H1 (cell line): ENCODE data around the gene CCDC171. TPM values are rescaled to one million over a fixed set of nuclear protein-coding genes. Genes with fewer than 3 reads are reported as not detected.

ENCODE experiments used
- CTBP2 ChIP-seq: IDR thresholded peaks from 2 replicates; pipeline ENCODE4 v1.7.0; 2011; ENCODE audit warnings: borderline replicate concordance, mild to moderate bottlenecking, moderate library complexity, mixed read lengths, low read length; ENCODE audit not compliant: insufficient read depth, insufficient read length
- EP300 ChIP-seq, 2 experiments: IDR thresholded peaks; 1 replicate in 1 of 2; 2 replicates in 1 of 2; pipeline ENCODE4 v1.6.1; 2011 to 2012; ENCODE audit warnings: low read depth in 2 of 2, low read length in 2 of 2, mild to moderate bottlenecking in 2 of 2, borderline replicate concordance in 1 of 2, inconsistent platforms in 1 of 2, moderate library complexity in 1 of 2
- FOSL1 ChIP-seq: IDR thresholded peaks from 2 replicates; pipeline ENCODE4 v1.6.1; 2011; ENCODE audit warnings: mild to moderate bottlenecking, low read depth, low read length, moderate library complexity; ENCODE audit not compliant: insufficient read depth
- YY1 ChIP-seq: IDR thresholded peaks from 2 replicates; pipeline ENCODE4 v1.6.1; 2011; ENCODE audit warnings: low read depth, mild to moderate bottlenecking, low read length
- polyA plus RNA-seq, 7 experiments: library from polyadenylated mRNA; depleted of rRNA in 3 of 7; stranded (reverse) in 5 of 7; unstranded in 2 of 7; fragments of >200 nt in 5 of 7; fragments of 200-250 nt in 2 of 7; gene quantifications; 1 replicate in 5 of 7; 2 replicates in 1 of 7; 4 replicates in 1 of 7; pipeline versions ENCODE4 v1.2.1 to v1.2.3, GENCODE V29; 2011 to 2013; ENCODE audit warnings: missing spikeins in 2 of 7, mixed read lengths in 2 of 7
- total RNA-seq: library from RNA; stranded (reverse); fragmentation: NEBNext Ultra II Directional; extraction: Animal tissue kit (Norgen Biotek cat#: 25700); gene quantifications from 2 replicates; pipeline ENCODE4 v1.2.1, GENCODE V29; 2021
- TF ChIP-seq, protein P1 (sequence below): fragments of 300-600 bp; sonication (generic); IDR thresholded peaks from 2 replicates; pipeline ENCODE4 v1.7.1; 2012; ENCODE audit warnings: low read length, moderate library complexity, mild to moderate bottlenecking, inconsistent platforms; ENCODE audit not compliant: insufficient replicate concordance
- TF ChIP-seq, protein P2 (sequence below): IDR thresholded peaks from 2 replicates; pipeline ENCODE4 v1.6.1; 2012; ENCODE audit warnings: inconsistent platforms
- TF ChIP-seq, protein P3 (sequence below): IDR thresholded peaks from 2 replicates; pipeline ENCODE4 v1.6.1; 2012; ENCODE audit warnings: low read length, inconsistent platforms

Gene CCDC171
- total and polyA plus RNA-seq, 2 of the 8 experiments (the other 6 are each of a cell fraction or from before 2014, with no cell fraction given), result 0.83 to 2.3 TPM

DNA sequence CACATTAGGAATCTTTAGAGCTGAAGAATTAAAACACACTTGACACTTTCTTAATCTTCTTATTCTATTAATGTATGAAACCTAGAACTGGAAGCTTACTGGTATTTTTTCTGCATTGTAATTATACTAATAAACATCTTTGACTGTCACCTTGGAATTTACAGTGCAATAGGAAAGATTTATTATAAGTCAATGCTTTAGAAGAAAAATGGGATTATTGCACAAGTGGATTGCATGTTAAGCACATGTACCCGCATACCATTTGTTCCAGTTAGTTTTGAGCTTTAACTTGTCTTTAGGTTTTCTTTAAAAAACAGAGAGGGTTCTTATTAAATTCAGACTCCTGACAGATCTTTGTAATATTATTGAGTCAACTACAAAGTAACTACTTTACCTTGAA, 278.5 kb downstream of the CCDC171 start (continued):
- TF ChIP-seq, protein P1, sequence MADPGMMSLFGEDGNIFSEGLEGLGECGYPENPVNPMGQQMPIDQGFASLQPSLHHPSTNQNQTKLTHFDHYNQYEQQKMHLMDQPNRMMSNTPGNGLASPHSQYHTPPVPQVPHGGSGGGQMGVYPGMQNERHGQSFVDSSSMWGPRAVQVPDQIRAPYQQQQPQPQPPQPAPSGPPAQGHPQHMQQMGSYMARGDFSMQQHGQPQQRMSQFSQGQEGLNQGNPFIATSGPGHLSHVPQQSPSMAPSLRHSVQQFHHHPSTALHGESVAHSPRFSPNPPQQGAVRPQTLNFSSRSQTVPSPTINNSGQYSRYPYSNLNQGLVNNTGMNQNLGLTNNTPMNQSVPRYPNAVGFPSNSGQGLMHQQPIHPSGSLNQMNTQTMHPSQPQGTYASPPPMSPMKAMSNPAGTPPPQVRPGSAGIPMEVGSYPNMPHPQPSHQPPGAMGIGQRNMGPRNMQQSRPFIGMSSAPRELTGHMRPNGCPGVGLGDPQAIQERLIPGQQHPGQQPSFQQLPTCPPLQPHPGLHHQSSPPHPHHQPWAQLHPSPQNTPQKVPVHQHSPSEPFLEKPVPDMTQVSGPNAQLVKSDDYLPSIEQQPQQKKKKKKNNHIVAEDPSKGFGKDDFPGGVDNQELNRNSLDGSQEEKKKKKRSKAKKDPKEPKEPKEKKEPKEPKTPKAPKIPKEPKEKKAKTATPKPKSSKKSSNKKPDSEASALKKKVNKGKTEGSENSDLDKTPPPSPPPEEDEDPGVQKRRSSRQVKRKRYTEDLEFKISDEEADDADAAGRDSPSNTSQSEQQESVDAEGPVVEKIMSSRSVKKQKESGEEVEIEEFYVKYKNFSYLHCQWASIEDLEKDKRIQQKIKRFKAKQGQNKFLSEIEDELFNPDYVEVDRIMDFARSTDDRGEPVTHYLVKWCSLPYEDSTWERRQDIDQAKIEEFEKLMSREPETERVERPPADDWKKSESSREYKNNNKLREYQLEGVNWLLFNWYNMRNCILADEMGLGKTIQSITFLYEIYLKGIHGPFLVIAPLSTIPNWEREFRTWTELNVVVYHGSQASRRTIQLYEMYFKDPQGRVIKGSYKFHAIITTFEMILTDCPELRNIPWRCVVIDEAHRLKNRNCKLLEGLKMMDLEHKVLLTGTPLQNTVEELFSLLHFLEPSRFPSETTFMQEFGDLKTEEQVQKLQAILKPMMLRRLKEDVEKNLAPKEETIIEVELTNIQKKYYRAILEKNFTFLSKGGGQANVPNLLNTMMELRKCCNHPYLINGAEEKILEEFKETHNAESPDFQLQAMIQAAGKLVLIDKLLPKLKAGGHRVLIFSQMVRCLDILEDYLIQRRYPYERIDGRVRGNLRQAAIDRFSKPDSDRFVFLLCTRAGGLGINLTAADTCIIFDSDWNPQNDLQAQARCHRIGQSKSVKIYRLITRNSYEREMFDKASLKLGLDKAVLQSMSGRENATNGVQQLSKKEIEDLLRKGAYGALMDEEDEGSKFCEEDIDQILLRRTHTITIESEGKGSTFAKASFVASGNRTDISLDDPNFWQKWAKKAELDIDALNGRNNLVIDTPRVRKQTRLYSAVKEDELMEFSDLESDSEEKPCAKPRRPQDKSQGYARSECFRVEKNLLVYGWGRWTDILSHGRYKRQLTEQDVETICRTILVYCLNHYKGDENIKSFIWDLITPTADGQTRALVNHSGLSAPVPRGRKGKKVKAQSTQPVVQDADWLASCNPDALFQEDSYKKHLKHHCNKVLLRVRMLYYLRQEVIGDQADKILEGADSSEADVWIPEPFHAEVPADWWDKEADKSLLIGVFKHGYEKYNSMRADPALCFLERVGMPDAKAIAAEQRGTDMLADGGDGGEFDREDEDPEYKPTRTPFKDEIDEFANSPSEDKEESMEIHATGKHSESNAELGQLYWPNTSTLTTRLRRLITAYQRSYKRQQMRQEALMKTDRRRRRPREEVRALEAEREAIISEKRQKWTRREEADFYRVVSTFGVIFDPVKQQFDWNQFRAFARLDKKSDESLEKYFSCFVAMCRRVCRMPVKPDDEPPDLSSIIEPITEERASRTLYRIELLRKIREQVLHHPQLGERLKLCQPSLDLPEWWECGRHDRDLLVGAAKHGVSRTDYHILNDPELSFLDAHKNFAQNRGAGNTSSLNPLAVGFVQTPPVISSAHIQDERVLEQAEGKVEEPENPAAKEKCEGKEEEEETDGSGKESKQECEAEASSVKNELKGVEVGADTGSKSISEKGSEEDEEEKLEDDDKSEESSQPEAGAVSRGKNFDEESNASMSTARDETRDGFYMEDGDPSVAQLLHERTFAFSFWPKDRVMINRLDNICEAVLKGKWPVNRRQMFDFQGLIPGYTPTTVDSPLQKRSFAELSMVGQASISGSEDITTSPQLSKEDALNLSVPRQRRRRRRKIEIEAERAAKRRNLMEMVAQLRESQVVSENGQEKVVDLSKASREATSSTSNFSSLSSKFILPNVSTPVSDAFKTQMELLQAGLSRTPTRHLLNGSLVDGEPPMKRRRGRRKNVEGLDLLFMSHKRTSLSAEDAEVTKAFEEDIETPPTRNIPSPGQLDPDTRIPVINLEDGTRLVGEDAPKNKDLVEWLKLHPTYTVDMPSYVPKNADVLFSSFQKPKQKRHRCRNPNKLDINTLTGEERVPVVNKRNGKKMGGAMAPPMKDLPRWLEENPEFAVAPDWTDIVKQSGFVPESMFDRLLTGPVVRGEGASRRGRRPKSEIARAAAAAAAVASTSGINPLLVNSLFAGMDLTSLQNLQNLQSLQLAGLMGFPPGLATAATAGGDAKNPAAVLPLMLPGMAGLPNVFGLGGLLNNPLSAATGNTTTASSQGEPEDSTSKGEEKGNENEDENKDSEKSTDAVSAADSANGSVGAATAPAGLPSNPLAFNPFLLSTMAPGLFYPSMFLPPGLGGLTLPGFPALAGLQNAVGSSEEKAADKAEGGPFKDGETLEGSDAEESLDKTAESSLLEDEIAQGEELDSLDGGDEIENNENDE, result no peak
- TF ChIP-seq FOSL1 (no peak), EP300 (IDR thresholded peaks at IDR 0.05; ENCODE audit: borderline replicate concordance in 1 of 2, low read depth in 2 of 2, low read length in 2 of 2) (no peak), YY1 (no peak), CTBP2 (no peak)
- TF ChIP-seq, protein P2, sequence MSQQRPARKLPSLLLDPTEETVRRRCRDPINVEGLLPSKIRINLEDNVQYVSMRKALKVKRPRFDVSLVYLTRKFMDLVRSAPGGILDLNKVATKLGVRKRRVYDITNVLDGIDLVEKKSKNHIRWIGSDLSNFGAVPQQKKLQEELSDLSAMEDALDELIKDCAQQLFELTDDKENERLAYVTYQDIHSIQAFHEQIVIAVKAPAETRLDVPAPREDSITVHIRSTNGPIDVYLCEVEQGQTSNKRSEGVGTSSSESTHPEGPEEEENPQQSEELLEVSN, result no peak
- TF ChIP-seq, protein P3, sequence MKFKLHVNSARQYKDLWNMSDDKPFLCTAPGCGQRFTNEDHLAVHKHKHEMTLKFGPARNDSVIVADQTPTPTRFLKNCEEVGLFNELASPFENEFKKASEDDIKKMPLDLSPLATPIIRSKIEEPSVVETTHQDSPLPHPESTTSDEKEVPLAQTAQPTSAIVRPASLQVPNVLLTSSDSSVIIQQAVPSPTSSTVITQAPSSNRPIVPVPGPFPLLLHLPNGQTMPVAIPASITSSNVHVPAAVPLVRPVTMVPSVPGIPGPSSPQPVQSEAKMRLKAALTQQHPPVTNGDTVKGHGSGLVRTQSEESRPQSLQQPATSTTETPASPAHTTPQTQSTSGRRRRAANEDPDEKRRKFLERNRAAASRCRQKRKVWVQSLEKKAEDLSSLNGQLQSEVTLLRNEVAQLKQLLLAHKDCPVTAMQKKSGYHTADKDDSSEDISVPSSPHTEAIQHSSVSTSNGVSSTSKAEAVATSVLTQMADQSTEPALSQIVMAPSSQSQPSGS, result no peak
